Upper lobe of left lung (tissue), 4 donors: ENCODE results near the gene TBL1XR1.

Experiments
- POLR2A ChIP-seq, 4 donors: fragments of 450-650 bp; IDR thresholded peaks; one replicate each; pipeline ENCODE4 v1.5.1; 2016 to 2017; ENCODE audit warnings: antibody characterized with exemption in 4 of 4, mild to moderate bottlenecking in 2 of 4
- TF ChIP-seq, protein P1 (sequence below), 6 experiments: fragments of 450-650 bp in 4 of 6; fragments of 200-600 bp in 2 of 6; sonication (generic) in 2 of 6; IDR thresholded peaks; one replicate each; pipeline ENCODE4 v1.5.1; 2016 to 2019; ENCODE audit warnings: antibody characterized with exemption in 6 of 6

- TF ChIP-seq, protein P1, sequence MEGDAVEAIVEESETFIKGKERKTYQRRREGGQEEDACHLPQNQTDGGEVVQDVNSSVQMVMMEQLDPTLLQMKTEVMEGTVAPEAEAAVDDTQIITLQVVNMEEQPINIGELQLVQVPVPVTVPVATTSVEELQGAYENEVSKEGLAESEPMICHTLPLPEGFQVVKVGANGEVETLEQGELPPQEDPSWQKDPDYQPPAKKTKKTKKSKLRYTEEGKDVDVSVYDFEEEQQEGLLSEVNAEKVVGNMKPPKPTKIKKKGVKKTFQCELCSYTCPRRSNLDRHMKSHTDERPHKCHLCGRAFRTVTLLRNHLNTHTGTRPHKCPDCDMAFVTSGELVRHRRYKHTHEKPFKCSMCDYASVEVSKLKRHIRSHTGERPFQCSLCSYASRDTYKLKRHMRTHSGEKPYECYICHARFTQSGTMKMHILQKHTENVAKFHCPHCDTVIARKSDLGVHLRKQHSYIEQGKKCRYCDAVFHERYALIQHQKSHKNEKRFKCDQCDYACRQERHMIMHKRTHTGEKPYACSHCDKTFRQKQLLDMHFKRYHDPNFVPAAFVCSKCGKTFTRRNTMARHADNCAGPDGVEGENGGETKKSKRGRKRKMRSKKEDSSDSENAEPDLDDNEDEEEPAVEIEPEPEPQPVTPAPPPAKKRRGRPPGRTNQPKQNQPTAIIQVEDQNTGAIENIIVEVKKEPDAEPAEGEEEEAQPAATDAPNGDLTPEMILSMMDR (IDR thresholded peaks at IDR 0.05): no peak
- no peak for TF ChIP-seq POLR2A (IDR thresholded peaks at IDR 0.05)
Observed at GRCh38 chr3:176978441-176978840, 218.8 kb downstream of the TBL1XR1 start.
